Mononuclear cell (primary cell): ENCODE results near the gene ZBTB34. TPM values are rescaled to one million over a fixed set of nuclear protein-coding genes. Genes with fewer than 3 reads are reported as not detected.

Experiments
- H3K27me3 ChIP-seq: 2 replicates; pipeline ENCODE4 v1.6.0; 2011; ENCODE audit warnings: low read length, control low read depth; ENCODE audit not compliant: insufficient read depth
- H3K4me1 ChIP-seq: 2 replicates; pipeline ENCODE4 v1.5.1; 2011; ENCODE audit warnings: mild to moderate bottlenecking, low read length, control low read depth; ENCODE audit not compliant: insufficient read depth
- H3K4me3 ChIP-seq: 2 replicates; pipeline ENCODE4 v1.5.1; 2011; ENCODE audit warnings: mild to moderate bottlenecking, low read length, moderate library complexity
- H3K9me3 ChIP-seq: 2 replicates; pipeline ENCODE4 v1.5.1; 2011; ENCODE audit warnings: low read depth, mild to moderate bottlenecking, control low read depth, low read length
- total RNA-seq: library from RNA; depleted of rRNA; stranded (reverse); fragments of >200 nt; gene quantifications from one replicate; pipeline ENCODE4 v1.2.3, GENCODE V29; 2012

ZBTB34 gene
- total RNA-seq, 1 donor: 10.9 TPM

GRCh38 chr9:126915846-126916543, 55.6 kb downstream of the ZBTB34 start:
- no peaks in the 10 kb centered on the region for H3K27me3 ChIP-seq
- H3K4me3 ChIP-seq: no peak overlapping the region
- H3K9me3 ChIP-seq: no peaks in the 10 kb centered on the region
- peaks cover 12% of the 10 kb centered on the region for H3K4me1 ChIP-seq

GRCh38 chr9:126916909-126917308, 56.5 kb downstream of the ZBTB34 start:
- H3K9me3 ChIP-seq: no peaks in the 10 kb centered on the region
- peaks cover 12% of the 10 kb centered on the region for H3K4me1 ChIP-seq
- H3K4me3 ChIP-seq: no peak overlapping the region
- H3K27me3 ChIP-seq: no peaks in the 10 kb centered on the region

GRCh38 chr9:126919193-126919592, 58.8 kb downstream of the ZBTB34 start:
- H3K4me3 ChIP-seq: no peak overlapping the region
- H3K4me1 ChIP-seq: peaks cover 8% of the 10 kb centered on the region
- H3K9me3 ChIP-seq: no peaks in the 10 kb centered on the region

GRCh38 chr9:126925876-126926275, 65.4 kb downstream of the ZBTB34 start:
- Histone ChIP-seq H3K4me3 (no peak overlapping the region), H3K27me3 (no peaks in the 10 kb centered on the region), H3K4me1 (no peaks in the 10 kb centered on the region)

More at GRCh38 chr9:126919193-126919592, 58.8 kb downstream of the ZBTB34 start:
- no peaks in the 10 kb centered on the region for H3K27me3 ChIP-seq

GRCh38 chr9:126926364-126926763, 65.9 kb downstream of the ZBTB34 start:
- no peaks in the 10 kb centered on the region for H3K4me1 ChIP-seq
- H3K4me3 ChIP-seq: no peak overlapping the region
- H3K9me3 ChIP-seq: no peaks in the 10 kb centered on the region
- no peaks in the 10 kb centered on the region for H3K27me3 ChIP-seq

More at GRCh38 chr9:126925876-126926275, 65.4 kb downstream of the ZBTB34 start:
- no peaks in the 10 kb centered on the region for H3K9me3 ChIP-seq

GRCh38 chr9:126927419-126927818, 67.0 kb downstream of the ZBTB34 start:
- H3K9me3 ChIP-seq: no peaks in the 10 kb centered on the region
- H3K4me1 ChIP-seq: no peaks in the 10 kb centered on the region
- H3K27me3 ChIP-seq: no peaks in the 10 kb centered on the region
- no peak overlapping the region for H3K4me3 ChIP-seq

- Histone ChIP-seq H3K4me3 (no peak overlapping the region), H3K27me3 (no peaks in the 10 kb centered on the region), H3K4me1 (no peaks in the 10 kb centered on the region), H3K9me3 (no peaks in the 10 kb centered on the region)
Measured at GRCh38 chr9:126932871-126933321, 72.5 kb downstream of the ZBTB34 start.

GRCh38 chr9:126933334-126933980, 73.0 kb downstream of the ZBTB34 start:
- Histone ChIP-seq H3K4me3 (no peak overlapping the region), H3K9me3 (no peaks in the 10 kb centered on the region), H3K4me1 (no peaks in the 10 kb centered on the region), H3K27me3 (no peaks in the 10 kb centered on the region)

GRCh38 chr9:126934441-126934840, 74.0 kb downstream of the ZBTB34 start:
- Histone ChIP-seq H3K4me1 (no peaks in the 10 kb centered on the region), H3K9me3 (no peaks in the 10 kb centered on the region), H3K27me3 (no peaks in the 10 kb centered on the region), H3K4me3 (no peak overlapping the region)

Other genes starting within 250 kb of the ZBTB34 start
- not detected for gene LMX1B, start 246.7 kb upstream of the ZBTB34 start, total RNA-seq
- gene ZBTB43, start 55.6 kb upstream of the ZBTB34 start, total RNA-seq: 50.7 TPM
- 8.2 TPM for gene RALGPS1, start 54.1 kb downstream of the ZBTB34 start, total RNA-seq